Hepatocyte (in vitro differentiated cells): Measurements from ENCODE around the gene MBNL3. TPM values are rescaled to one million over a fixed set of nuclear protein-coding genes. Genes with fewer than 3 reads are reported as not detected.

Experiments
- DNase-seq: peaks from one replicate; pipeline ENCODE4 v3.0.0-alpha.2; 2016; ENCODE audit warnings: low spot score
- H2AFZ ChIP-seq: fragments of 200-600 bp; sonication (generic); 2 replicates; pipeline ENCODE4 v1.6.0; 2016; ENCODE audit warnings: antibody characterized with exemption, mild to moderate bottlenecking
- H3K27ac ChIP-seq: fragments of 200-600 bp; sonication (generic); 2 replicates; pipeline ENCODE4 v1.5.1; 2016; ENCODE audit warnings: mild to moderate bottlenecking
- H3K27me3 ChIP-seq: fragments of 200-600 bp; sonication (generic); 2 replicates; pipeline ENCODE4 v1.6.1; 2016
- H3K36me3 ChIP-seq: fragments of 200-600 bp; sonication (generic); replicated peaks from 2 replicates; pipeline ENCODE4 v1.5.1; 2016; ENCODE audit warnings: low read depth; ENCODE audit not compliant: insufficient read depth
- H3K4me1 ChIP-seq: fragments of 200-600 bp; sonication (generic); 2 replicates; pipeline ENCODE4 v1.5.1; 2016; ENCODE audit warnings: mild to moderate bottlenecking, moderate library complexity; ENCODE audit not compliant: insufficient read depth
- H3K4me2 ChIP-seq: fragments of 200-600 bp; sonication (generic); 2 replicates; pipeline ENCODE4 v1.6.0; 2016
- H3K4me3 ChIP-seq: fragments of 200-600 bp; sonication (generic); 2 replicates; pipeline ENCODE4 v1.5.1; 2016; ENCODE audit warnings: mild to moderate bottlenecking
- H3K79me2 ChIP-seq: fragments of 200-600 bp; sonication (generic); 2 replicates; pipeline ENCODE4 v1.6.0; 2017; ENCODE audit warnings: mild to moderate bottlenecking
- H3K9me2 ChIP-seq: fragments of 200-600 bp; sonication (generic); replicated peaks from 2 replicates; pipeline ENCODE4 v1.6.0; 2017; ENCODE audit warnings: mild to moderate bottlenecking; ENCODE audit not compliant: insufficient read depth
- H3K9me3 ChIP-seq: fragments of 200-600 bp; sonication (generic); 2 replicates; pipeline ENCODE4 v1.5.1; 2016; ENCODE audit warnings: low read depth, mild to moderate bottlenecking
- H4K20me1 ChIP-seq: fragments of 200-600 bp; sonication (generic); 2 replicates; pipeline ENCODE4 v1.6.0; 2016; ENCODE audit warnings: mild to moderate bottlenecking; ENCODE audit not compliant: insufficient read depth, poor library complexity, severe bottlenecking
- EZH2 ChIP-seq: fragments of 200-600 bp; sonication (generic); IDR thresholded peaks from 2 replicates; pipeline ENCODE4 v1.6.1; 2016; ENCODE audit warnings: antibody characterized with exemption, mild to moderate bottlenecking, borderline replicate concordance
- EZH2phosphoT487 ChIP-seq: fragments of 200-600 bp; sonication (generic); IDR thresholded peaks from one replicate; pipeline ENCODE4 v1.6.1; 2018; ENCODE audit warnings: antibody characterized with exemption, mild to moderate bottlenecking, low read depth, moderate library complexity; ENCODE audit not compliant: unreplicated experiment, severe bottlenecking
- WGBS: methylation state at CpG from one replicate; pipeline ENCODE4 v1.1.6; 2016; ENCODE audit warnings: low lambda C conversion rate; ENCODE audit errors: missing lambda C conversion rate; 5-methylcytosine and 5-hydroxymethylcytosine counted together
- polyA plus RNA-seq: library from polyadenylated mRNA; unstranded; fragments of >200 nt; fragmentation: Nextera tagmentation; extraction: Ambion mirVana; gene quantifications from 2 replicates; pipeline ENCODE4 v1.2.1, GENCODE V29; 2016
- total RNA-seq: library from RNA; depleted of rRNA; stranded (reverse); fragments of >200 nt; gene quantifications from 2 replicates; pipeline ENCODE4 v1.2.3, GENCODE V29; 2014
- TF ChIP-seq, protein P1 (sequence below): fragments of 200-600 bp; sonication (generic); IDR thresholded peaks from 2 replicates; pipeline ENCODE4 v1.5.1; 2016; ENCODE audit warnings: antibody characterized with exemption, mild to moderate bottlenecking; ENCODE audit not compliant: poor library complexity

Gene MBNL3
- total and polyA plus RNA-seq, 2 experiments from 2014 or later, result 9.6 to 90.5 TPM

DNA sequence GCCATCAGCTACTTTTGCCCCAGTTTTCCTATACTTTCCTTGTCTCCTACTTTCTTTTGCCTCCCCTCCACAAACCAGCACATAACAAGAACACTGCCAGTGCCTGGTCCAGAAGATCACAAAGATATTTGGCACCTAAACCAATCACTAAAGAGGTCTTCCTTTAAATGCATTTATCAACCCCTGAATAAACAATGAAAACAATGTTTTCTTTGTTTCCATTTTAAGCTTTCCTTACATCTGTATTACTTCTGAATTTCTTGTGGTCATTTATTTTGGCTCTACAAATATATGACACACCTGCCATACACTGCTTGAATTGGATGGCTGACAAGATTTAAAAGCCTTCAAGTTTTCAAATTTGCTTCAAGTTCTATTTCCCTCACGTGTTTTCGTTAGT, 43.9 kb downstream of the MBNL3 start:
- no peaks in the 10 kb centered on the region for H3K27me3 ChIP-seq
- DNase-seq, result no peak
- TF ChIP-seq, protein P1, sequence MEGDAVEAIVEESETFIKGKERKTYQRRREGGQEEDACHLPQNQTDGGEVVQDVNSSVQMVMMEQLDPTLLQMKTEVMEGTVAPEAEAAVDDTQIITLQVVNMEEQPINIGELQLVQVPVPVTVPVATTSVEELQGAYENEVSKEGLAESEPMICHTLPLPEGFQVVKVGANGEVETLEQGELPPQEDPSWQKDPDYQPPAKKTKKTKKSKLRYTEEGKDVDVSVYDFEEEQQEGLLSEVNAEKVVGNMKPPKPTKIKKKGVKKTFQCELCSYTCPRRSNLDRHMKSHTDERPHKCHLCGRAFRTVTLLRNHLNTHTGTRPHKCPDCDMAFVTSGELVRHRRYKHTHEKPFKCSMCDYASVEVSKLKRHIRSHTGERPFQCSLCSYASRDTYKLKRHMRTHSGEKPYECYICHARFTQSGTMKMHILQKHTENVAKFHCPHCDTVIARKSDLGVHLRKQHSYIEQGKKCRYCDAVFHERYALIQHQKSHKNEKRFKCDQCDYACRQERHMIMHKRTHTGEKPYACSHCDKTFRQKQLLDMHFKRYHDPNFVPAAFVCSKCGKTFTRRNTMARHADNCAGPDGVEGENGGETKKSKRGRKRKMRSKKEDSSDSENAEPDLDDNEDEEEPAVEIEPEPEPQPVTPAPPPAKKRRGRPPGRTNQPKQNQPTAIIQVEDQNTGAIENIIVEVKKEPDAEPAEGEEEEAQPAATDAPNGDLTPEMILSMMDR, result no peak
- TF ChIP-seq EZH2 (no peak), EZH2phosphoT487 (no peak)
- no peaks in the 10 kb centered on the region for H3K79me2 ChIP-seq
- no peak overlapping the region for H3K4me2 ChIP-seq
- no peak overlapping the region for H2AFZ ChIP-seq
- H3K4me3 ChIP-seq, result no peak overlapping the region
- no peak overlapping the region for H3K27ac ChIP-seq
- no peaks in the 10 kb centered on the region for H3K4me1 ChIP-seq
- H3K36me3 ChIP-seq, result no peaks in the 10 kb centered on the region
- H3K9me3 ChIP-seq, result peaks cover 2% of the 10 kb centered on the region
- H3K9me2 ChIP-seq, result no peaks in the 10 kb centered on the region
- 66% methylated on average over 2 of the region's 2 CpGs for WGBS
- H4K20me1 ChIP-seq, result no peaks in the 10 kb centered on the region

DNA sequence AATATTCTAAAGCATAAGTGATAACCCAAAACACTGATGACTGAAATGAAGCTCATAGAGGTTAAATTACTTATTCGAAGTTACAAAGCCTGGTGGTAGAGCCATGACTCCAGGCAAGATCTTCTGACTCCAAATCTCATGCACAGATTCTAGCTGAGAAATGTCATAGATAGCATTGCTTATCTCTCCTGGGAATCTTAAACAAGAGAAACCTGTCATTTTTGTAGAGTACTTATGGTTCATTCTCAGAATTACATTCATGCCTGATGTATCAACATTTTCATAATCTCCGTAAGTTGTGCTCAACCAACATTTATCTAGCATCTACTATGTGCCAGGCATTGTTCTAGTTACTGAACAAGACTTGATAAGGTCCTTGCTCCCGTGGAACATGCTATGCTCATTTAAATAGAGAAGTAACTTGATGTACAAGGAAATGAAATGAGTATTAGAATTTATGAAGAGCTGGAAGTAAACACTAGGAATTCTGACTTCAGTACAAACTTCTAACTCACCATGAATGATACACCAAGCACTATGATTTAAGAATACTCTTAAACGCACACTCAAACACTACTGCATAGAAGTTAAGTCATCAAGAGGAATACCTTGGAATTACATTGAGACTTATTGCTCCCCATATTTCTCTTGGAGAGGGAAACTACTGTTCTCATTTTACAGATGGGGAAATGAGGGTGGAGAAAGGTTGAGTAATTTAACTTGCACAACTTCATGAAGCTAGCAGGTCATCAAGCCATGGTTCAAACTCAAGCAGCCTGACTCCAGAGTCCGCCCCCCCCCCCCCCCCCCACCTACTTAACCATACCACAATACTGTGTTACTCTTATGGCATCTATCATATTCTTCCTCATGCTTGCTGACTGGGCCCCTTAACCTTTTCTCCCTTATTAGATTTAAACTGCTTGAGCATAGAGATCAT, 45.4 kb downstream of the MBNL3 start:
- H4K20me1 ChIP-seq, result no peaks in the 10 kb centered on the region
- no peaks in the 10 kb centered on the region for H3K36me3 ChIP-seq
- no peaks in the 10 kb centered on the region for H3K4me1 ChIP-seq
- H3K27ac ChIP-seq, result no peak overlapping the region
- H2AFZ ChIP-seq, result no peak overlapping the region
- H3K79me2 ChIP-seq, result no peaks in the 10 kb centered on the region
- WGBS, result 72% methylated on average over 4 of the region's 5 CpGs
- no peak for DNase-seq
- H3K9me2 ChIP-seq, result no peaks in the 10 kb centered on the region
- peaks cover 8% of the 10 kb centered on the region for H3K9me3 ChIP-seq
- TF ChIP-seq, protein P1, result no peak
- TF ChIP-seq EZH2phosphoT487, result no peak
- no peak overlapping the region for H3K4me3 ChIP-seq
- H3K4me2 ChIP-seq, result no peak overlapping the region
- H3K27me3 ChIP-seq, result no peaks in the 10 kb centered on the region

DNA sequence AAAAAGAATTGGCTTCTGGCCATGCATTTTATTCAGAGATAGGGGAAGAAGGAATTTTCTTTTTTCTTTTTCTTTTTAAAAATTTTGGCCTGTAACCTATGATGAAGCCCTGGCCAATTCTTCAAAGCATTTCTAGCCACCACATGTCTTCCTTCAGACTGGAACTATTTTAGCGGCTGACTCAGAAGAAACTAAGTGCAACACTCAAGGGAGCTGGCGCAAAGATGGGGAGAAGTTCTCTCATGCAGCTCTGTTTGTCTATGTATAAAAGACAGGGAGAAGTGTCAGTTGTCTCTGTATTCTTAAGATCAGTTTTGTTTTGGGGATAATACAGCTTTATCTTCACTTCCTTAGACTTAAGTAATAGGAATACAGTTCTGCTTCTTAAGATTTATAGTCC, 46.1 kb downstream of the MBNL3 start:
- Histone ChIP-seq H3K9me3 (peaks cover 8% of the 10 kb centered on the region), H3K36me3 (no peaks in the 10 kb centered on the region), H3K27ac (no peak overlapping the region), H3K9me2 (no peaks in the 10 kb centered on the region), H4K20me1 (no peaks in the 10 kb centered on the region), H3K4me1 (no peaks in the 10 kb centered on the region), H3K4me2 (no peak overlapping the region), H3K79me2 (no peaks in the 10 kb centered on the region), H3K27me3 (no peaks in the 10 kb centered on the region), H3K4me3 (no peak overlapping the region), H2AFZ (no peak overlapping the region)
- no peak for TF ChIP-seq EZH2phosphoT487
- TF ChIP-seq EZH2, result no peak
- TF ChIP-seq, protein P1, result no peak
- WGBS, result 90% methylated on average over 2 of the region's 2 CpGs
- DNase-seq, result no peak
